Uterus (tissue), 4 donors: ENCODE data around the gene MCM5. TPM values are rescaled to one million over a fixed set of nuclear protein-coding genes. Genes with fewer than 3 reads are reported as not detected.

Experiments used
- DNase-seq, 2 donors: peaks; one replicate each; pipeline ENCODE4 v3.0.0-alpha.2; 2019 to 2020
- H3K27ac ChIP-seq, 2 donors: fragments of 200-600 bp; sonication (generic); 1 replicate in 1 of 2; 2 replicates in 1 of 2; pipeline ENCODE4 v1.5.1; 2016 to 2018
- H3K27me3 ChIP-seq, 2 donors: fragments of 200-600 bp; sonication (generic); one replicate each; pipeline ENCODE4 v1.5.1; 2018 to 2019; ENCODE audit warnings: control low read depth in 1 of 2
- H3K36me3 ChIP-seq, 2 donors: fragments of 200-600 bp; sonication (generic); one replicate each; pipeline ENCODE4 v1.5.1; 2019; ENCODE audit warnings: control low read depth in 1 of 2
- H3K4me1 ChIP-seq, 2 donors: fragments of 200-600 bp; sonication (generic); one replicate each; pipeline ENCODE4 v1.5.1; 2018 to 2019; ENCODE audit warnings: control low read depth in 1 of 2
- H3K4me3 ChIP-seq, 2 donors: fragments of 200-600 bp; sonication (generic); 1 replicate in 1 of 2; 2 replicates in 1 of 2; pipeline ENCODE4 v1.5.1; 2018 to 2019; ENCODE audit warnings: mild to moderate bottlenecking in 1 of 2
- H3K9me3 ChIP-seq, 2 donors: fragments of 200-600 bp; sonication (generic); one replicate each; pipeline ENCODE4 v1.5.1; 2019; ENCODE audit warnings: control low read depth in 1 of 2
- POLR2A ChIP-seq, 2 donors: fragments of 450-650 bp; IDR thresholded peaks; one replicate each; pipeline ENCODE4 v1.6.1; 2016; ENCODE audit warnings: antibody characterized with exemption in 2 of 2, mild to moderate bottlenecking in 1 of 2, moderate library complexity in 1 of 2
- intact Hi-C: fragments of 100-400 bp; cut with DNase I; formaldehyde crosslinking; loops from one replicate; pipeline ENCODE4 v1.15.1; 2023; ENCODE audit warnings: low total_unique reads
- total RNA-seq, 4 donors: library from RNA; depleted of rRNA in 3 of 4; stranded (reverse); fragments of >200 nt in 3 of 4; gene quantifications; one replicate each; pipeline versions ENCODE4 v1.1.0 to v1.2.4, GENCODE V29; 2014 to 2023
- TF ChIP-seq, protein P1 (sequence below), 4 experiments: fragments of 200-600 bp in 2 of 4; fragments of 450-650 bp in 2 of 4; sonication (generic) in 2 of 4; IDR thresholded peaks; one replicate each; pipeline ENCODE4 v1.5.1; 2016 to 2019; ENCODE audit warnings: antibody characterized with exemption in 4 of 4, mild to moderate bottlenecking in 2 of 4, moderate library complexity in 1 of 4
- donor health status: DM: yes; HTN: yes; CAD: no.

The MCM5 gene
- total RNA-seq, 4 donors from 2014 or later = 15.9 to 60.6 (median 40.3) TPM

- DNase-seq = no peak
- TF ChIP-seq, protein P1, sequence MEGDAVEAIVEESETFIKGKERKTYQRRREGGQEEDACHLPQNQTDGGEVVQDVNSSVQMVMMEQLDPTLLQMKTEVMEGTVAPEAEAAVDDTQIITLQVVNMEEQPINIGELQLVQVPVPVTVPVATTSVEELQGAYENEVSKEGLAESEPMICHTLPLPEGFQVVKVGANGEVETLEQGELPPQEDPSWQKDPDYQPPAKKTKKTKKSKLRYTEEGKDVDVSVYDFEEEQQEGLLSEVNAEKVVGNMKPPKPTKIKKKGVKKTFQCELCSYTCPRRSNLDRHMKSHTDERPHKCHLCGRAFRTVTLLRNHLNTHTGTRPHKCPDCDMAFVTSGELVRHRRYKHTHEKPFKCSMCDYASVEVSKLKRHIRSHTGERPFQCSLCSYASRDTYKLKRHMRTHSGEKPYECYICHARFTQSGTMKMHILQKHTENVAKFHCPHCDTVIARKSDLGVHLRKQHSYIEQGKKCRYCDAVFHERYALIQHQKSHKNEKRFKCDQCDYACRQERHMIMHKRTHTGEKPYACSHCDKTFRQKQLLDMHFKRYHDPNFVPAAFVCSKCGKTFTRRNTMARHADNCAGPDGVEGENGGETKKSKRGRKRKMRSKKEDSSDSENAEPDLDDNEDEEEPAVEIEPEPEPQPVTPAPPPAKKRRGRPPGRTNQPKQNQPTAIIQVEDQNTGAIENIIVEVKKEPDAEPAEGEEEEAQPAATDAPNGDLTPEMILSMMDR (IDR thresholded peaks at IDR 0.05) = no peak
- no peak for TF ChIP-seq POLR2A (IDR thresholded peaks at IDR 0.05)
- Histone ChIP-seq H3K27ac (no peak overlapping the region), H3K4me3 (no peak overlapping the region), H3K4me1 (no peaks in the 10 kb centered on the region), H3K36me3 (no peaks in the 10 kb centered on the region), H3K9me3 (no peaks in the 10 kb centered on the region), H3K27me3 (no peaks in the 10 kb centered on the region)
- intact Hi-C loops = no loop called here
Measured at GRCh38 chr22:35424761-35425160, 24.8 kb downstream of the MCM5 start.

- TF ChIP-seq POLR2A (IDR thresholded peaks at IDR 0.05) = no peak
- TF ChIP-seq, protein P1 (IDR thresholded peaks at IDR 0.05) = no peak
- H3K4me3 ChIP-seq = no peak overlapping the region
- no peaks in the 10 kb centered on the region for H3K9me3 ChIP-seq
- intact Hi-C loops = no loop called here
- H3K27me3 ChIP-seq = no peaks in the 10 kb centered on the region
- no peaks in the 10 kb centered on the region for H3K36me3 ChIP-seq
- no peak for DNase-seq
- H3K27ac ChIP-seq = no peak overlapping the region
- H3K4me1 ChIP-seq = no peaks in the 10 kb centered on the region
Measured at GRCh38 chr22:35425546-35425945, 25.6 kb downstream of the MCM5 start.

DNA sequence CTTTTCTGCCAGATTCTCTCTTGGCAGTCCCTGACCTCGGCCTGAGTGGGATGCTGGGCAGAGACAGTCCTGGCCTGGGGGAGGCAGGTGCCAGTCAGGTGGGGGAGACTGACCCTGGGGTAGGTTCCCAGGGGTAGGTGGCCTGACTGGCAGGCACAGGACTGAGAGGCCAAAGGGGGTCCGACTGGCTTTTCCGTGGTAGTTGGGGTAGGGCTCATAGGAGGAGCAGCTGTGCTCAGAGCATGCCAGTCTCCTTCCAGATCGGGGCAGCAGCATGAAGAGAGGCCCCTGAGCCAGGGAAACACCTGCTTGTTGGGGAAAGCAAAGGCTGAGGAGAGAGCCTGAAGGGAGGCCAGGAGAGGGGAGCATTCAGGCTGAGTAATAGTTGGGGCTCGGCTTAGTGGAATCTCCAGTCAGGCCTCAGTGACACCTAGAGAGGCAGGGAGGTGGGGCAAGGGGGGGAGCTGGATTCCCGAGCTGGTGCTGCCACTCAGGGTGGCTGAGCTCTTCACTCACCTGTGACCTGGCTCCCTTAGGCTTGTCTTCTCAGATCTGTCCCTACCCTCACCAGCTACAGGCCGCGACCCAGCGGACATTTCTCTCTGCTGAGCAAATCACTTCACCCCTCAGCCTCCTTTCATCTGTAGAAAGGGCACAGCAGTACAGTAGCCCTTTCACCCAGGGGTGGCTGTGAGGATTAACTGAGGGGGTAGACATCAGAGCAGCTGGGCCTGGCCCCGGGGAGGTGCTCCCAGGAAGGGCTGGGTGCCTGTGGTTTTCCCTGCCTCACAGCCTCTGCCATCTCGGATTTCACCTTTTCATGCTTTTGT is 26.2 kb downstream of the MCM5 start:
- no peaks in the 10 kb centered on the region for H3K9me3 ChIP-seq
- no peak overlapping the region for H3K27ac ChIP-seq
- no peaks in the 10 kb centered on the region for H3K27me3 ChIP-seq
- intact Hi-C loops = no loop called here
- H3K4me1 ChIP-seq = peaks cover 0 to 2% of the 10 kb centered on the region in 2 donors
- TF ChIP-seq POLR2A (IDR thresholded peaks at IDR 0.05) = no peak
- TF ChIP-seq, protein P1 (IDR thresholded peaks at IDR 0.05) = no peak
- H3K4me3 ChIP-seq = no peak overlapping the region
- no peaks in the 10 kb centered on the region for H3K36me3 ChIP-seq
- no peak for DNase-seq

- no peak for DNase-seq
- peaks cover 0 to 3% of the 10 kb centered on the region in 2 donors for H3K4me1 ChIP-seq
- H3K27me3 ChIP-seq = no peaks in the 10 kb centered on the region
- no peaks in the 10 kb centered on the region for H3K9me3 ChIP-seq
- TF ChIP-seq, protein P1 (IDR thresholded peaks at IDR 0.05) = no peak
- TF ChIP-seq POLR2A (IDR thresholded peaks at IDR 0.05) = no peak
- intact Hi-C loops = no loop called here
- H3K27ac ChIP-seq = no peak overlapping the region
- H3K36me3 ChIP-seq = no peaks in the 10 kb centered on the region
- no peak overlapping the region for H3K4me3 ChIP-seq
Measured at GRCh38 chr22:35426801-35427140, 26.8 kb downstream of the MCM5 start.

DNA sequence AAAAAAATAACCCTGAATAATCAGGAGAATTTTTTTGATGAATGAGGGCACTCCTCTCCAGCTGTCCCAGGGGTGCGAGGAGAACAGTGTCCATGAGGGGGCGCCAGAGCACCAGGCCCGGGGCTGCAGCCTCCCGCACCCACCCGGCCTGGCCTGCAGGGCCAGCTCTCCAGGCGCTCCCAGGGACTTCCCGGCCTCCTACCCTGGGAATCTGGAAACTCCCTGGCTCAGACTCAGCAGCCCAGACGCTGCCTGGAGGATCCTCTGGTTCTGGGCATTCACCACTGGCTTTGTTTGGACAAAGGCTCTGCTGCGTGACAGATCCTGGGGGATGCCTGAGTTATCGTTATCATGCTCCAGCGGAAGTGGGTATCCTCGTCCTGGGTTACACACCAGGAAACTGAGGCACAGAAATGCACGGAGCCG is 31.0 kb downstream of the MCM5 start:
- Histone ChIP-seq H3K27ac (peak overlapping the region; percentile 56 to 68), H3K4me3 (no peak overlapping the region), H3K9me3 (peaks cover 0 to 5% of the 10 kb centered on the region in 2 donors), H3K36me3 (no peaks in the 10 kb centered on the region), H3K27me3 (no peaks in the 10 kb centered on the region), H3K4me1 (peaks cover 0 to 3% of the 10 kb centered on the region in 2 donors)
- DNase-seq = peak; percentile 90 to 93
- intact Hi-C loops = loop anchor here (5.0 kb wide), 1 partner anchor 151 kb away; no protein-coding TSS in a partner anchor
- peak in 1 of 2 donors; percentile 34 for TF ChIP-seq POLR2A (IDR thresholded peaks at IDR 0.05)
- TF ChIP-seq, protein P1 (IDR thresholded peaks at IDR 0.05) = peak; percentile 97 to 100 (median 99)
